Osteocyte (in vitro differentiated cells): ENCODE results near the gene LCNL1. TPM values are rescaled to one million over a fixed set of nuclear protein-coding genes. Genes with fewer than 3 reads are reported as not detected.

ENCODE experiments used
- DNase-seq: peaks from one replicate; pipeline ENCODE4 v3.0.0; 2021; ENCODE audit warnings: mixed read lengths; ENCODE audit not compliant: unreplicated experiment; ENCODE audit errors: extremely low spot score
- H3K27ac Mint-ChIP-seq: one replicate; pipeline ENCODE4 v1.8.0; 2021; ENCODE audit warnings: mild to moderate bottlenecking, mixed read lengths; ENCODE audit not compliant: unreplicated experiment
- H3K27me3 Mint-ChIP-seq: one replicate; pipeline ENCODE4 v1.8.0; 2021; ENCODE audit warnings: mixed read lengths; ENCODE audit not compliant: unreplicated experiment
- H3K36me3 Mint-ChIP-seq: one replicate; pipeline ENCODE4 v1.8.0; 2021; ENCODE audit warnings: mixed read lengths; ENCODE audit not compliant: unreplicated experiment
- H3K4me1 Mint-ChIP-seq: one replicate; pipeline ENCODE4 v1.8.0; 2021; ENCODE audit warnings: mixed read lengths; ENCODE audit not compliant: unreplicated experiment
- H3K4me3 Mint-ChIP-seq: one replicate; pipeline ENCODE4 v1.8.0; 2021; ENCODE audit warnings: mild to moderate bottlenecking, moderate library complexity, mixed read lengths; ENCODE audit not compliant: unreplicated experiment
- H3K9me3 Mint-ChIP-seq: one replicate; pipeline ENCODE4 v1.8.0; 2021; ENCODE audit warnings: mixed read lengths; ENCODE audit not compliant: unreplicated experiment
- total RNA-seq: library from RNA; stranded (reverse); gene quantifications from 2 replicates; pipeline ENCODE4 v1.2.1, GENCODE V29; 2021
- TF ChIP-seq, protein P1 (sequence below): fragments of 200-600 bp; sonication (generic); IDR thresholded peaks from 2 replicates; pipeline ENCODE4 v1.5.0; 2021; ENCODE audit warnings: antibody characterized with exemption, mild to moderate bottlenecking, moderate library complexity

LCNL1 gene
- total RNA-seq, 1 donor from 2014 or later: 3.4 TPM

DNA sequence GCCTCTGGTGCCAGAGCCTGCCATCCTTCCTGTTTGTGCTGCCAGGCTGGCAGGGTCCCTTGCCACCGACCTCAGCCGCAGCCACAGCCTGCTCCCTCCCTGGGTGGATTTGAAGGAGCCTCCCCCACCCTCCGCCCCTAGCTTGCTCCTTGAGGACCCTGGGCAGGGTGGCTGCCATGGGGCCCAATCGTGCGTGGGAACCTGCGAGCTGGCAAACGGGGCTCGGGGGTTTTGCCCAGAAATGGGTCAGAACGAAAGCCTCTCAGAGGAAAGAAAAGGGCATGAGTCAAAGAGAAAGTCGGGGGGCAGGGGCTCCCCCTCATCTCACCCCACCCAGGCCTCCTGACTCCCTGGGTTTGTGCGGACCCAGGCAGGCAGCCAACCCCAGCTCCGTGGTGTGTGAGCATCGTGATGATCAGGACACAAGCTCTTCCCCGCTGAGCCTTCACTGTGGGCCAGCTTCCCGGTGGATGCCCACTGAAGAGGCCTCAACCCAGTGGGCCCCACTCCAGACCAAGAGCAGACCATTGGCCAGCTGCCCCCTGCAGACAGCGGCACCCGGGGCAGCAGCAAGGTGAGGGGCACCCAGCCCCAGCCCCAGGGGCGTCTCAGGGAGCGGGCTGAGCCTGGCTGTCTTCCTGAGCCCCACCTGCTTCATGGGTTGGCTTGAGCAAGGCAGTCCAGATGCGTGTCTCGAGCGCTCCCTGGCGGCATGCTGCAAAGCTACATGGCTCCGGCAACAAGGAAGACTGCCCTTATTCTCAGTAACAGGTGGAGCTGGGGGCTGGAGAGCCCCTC, 52.1 kb downstream of the LCNL1 start:
- peak; percentile 91 for DNase-seq
- TF ChIP-seq, protein P1, sequence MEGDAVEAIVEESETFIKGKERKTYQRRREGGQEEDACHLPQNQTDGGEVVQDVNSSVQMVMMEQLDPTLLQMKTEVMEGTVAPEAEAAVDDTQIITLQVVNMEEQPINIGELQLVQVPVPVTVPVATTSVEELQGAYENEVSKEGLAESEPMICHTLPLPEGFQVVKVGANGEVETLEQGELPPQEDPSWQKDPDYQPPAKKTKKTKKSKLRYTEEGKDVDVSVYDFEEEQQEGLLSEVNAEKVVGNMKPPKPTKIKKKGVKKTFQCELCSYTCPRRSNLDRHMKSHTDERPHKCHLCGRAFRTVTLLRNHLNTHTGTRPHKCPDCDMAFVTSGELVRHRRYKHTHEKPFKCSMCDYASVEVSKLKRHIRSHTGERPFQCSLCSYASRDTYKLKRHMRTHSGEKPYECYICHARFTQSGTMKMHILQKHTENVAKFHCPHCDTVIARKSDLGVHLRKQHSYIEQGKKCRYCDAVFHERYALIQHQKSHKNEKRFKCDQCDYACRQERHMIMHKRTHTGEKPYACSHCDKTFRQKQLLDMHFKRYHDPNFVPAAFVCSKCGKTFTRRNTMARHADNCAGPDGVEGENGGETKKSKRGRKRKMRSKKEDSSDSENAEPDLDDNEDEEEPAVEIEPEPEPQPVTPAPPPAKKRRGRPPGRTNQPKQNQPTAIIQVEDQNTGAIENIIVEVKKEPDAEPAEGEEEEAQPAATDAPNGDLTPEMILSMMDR: peak; percentile 86
- Mint-ChIP-seq H3K4me3 (no peak overlapping the region), H3K4me1 (no peaks in the 10 kb centered on the region), H3K9me3 (no peaks in the 10 kb centered on the region), H3K27ac (no peak overlapping the region), H3K27me3 (no peaks in the 10 kb centered on the region), H3K36me3 (peaks cover 3% of the 10 kb centered on the region)

Other genes starting within 250 kb of the LCNL1 start
- not detected in 2 replicates for gene LCN10, start 240.1 kb upstream of the LCNL1 start, total RNA-seq
- not detected in 2 replicates for gene LCN6, start 234.5 kb upstream of the LCNL1 start, total RNA-seq
- not detected in 2 replicates for gene LCN8, start 224.8 kb upstream of the LCNL1 start, total RNA-seq
- not detected in 2 replicates for gene LCN15, start 218.5 kb upstream of the LCNL1 start, total RNA-seq
- gene TMEM141, start 191.6 kb upstream of the LCNL1 start, total RNA-seq: 29.2 and 36.0 TPM in 2 replicates
- 0.89 and 0.94 TPM in 2 replicates for gene CCDC183, start 186.7 kb upstream of the LCNL1 start, total RNA-seq
- 82.2 and 84.7 TPM in 2 replicates for gene RABL6, start 175.0 kb upstream of the LCNL1 start, total RNA-seq
- 4.4 and 4.5 TPM in 2 replicates for gene AJM1, start 140.5 kb upstream of the LCNL1 start, total RNA-seq
- gene PHPT1, start 133.6 kb upstream of the LCNL1 start, total RNA-seq: 131 and 142 TPM in 2 replicates
- gene MAMDC4, start 130.6 kb upstream of the LCNL1 start, total RNA-seq: 7.4 and 9.4 TPM in 2 replicates
- 338 and 342 TPM in 2 replicates for gene EDF1, start 116.7 kb upstream of the LCNL1 start, total RNA-seq
- gene TRAF2, start 96.5 kb upstream of the LCNL1 start, total RNA-seq: 12.2 and 14.4 TPM in 2 replicates
- gene FBXW5, start 38.3 kb upstream of the LCNL1 start, total RNA-seq: 84.4 and 93.0 TPM in 2 replicates
- 1.3 and 1.7 TPM in 2 replicates for gene C8G, start 37.8 kb upstream of the LCNL1 start, total RNA-seq
- 0.57 and 1.4 TPM in 2 replicates for gene LCN12, start 30.7 kb upstream of the LCNL1 start, total RNA-seq
- gene PTGDS, start 5.5 kb upstream of the LCNL1 start, total RNA-seq: 123 and 129 TPM in 2 replicates
- 38.5 and 51.4 TPM in 2 replicates for gene PAXX, start 9.4 kb downstream of the LCNL1 start, total RNA-seq
- 0.52 TPM in 1 of 2 replicates, not detected in the other for gene CLIC3, start 13.6 kb downstream of the LCNL1 start, total RNA-seq
- gene ABCA2, start 45.2 kb downstream of the LCNL1 start, total RNA-seq: 47.6 and 55.1 TPM in 2 replicates
- 0.13 TPM in 1 of 2 replicates, not detected in the other for gene FUT7, start 49.1 kb downstream of the LCNL1 start, total RNA-seq
- gene NPDC1, start 63.2 kb downstream of the LCNL1 start, total RNA-seq: 84.4 and 91.0 TPM in 2 replicates
- 0.46 TPM in 1 of 2 replicates, not detected in the other for gene ENTPD2, start 71.1 kb downstream of the LCNL1 start, total RNA-seq
- gene SAPCD2, start 87.6 kb downstream of the LCNL1 start, total RNA-seq: 3.1 and 3.4 TPM in 2 replicates
- 34.2 and 38.3 TPM in 2 replicates for gene UAP1L1, start 94.5 kb downstream of the LCNL1 start, total RNA-seq
- gene MAN1B1, start 104.0 kb downstream of the LCNL1 start, total RNA-seq: 109 and 120 TPM in 2 replicates
- gene DPP7, start 131.7 kb downstream of the LCNL1 start, total RNA-seq: 118 TPM in 2 replicates
- not detected in 2 replicates for gene GRIN1, start 156.2 kb downstream of the LCNL1 start, total RNA-seq
- gene LRRC26, start 187.1 kb downstream of the LCNL1 start, total RNA-seq: not detected in 2 replicates
- gene TMEM210, start 189.1 kb downstream of the LCNL1 start, total RNA-seq: not detected in 2 replicates
- 59.3 and 61.0 TPM in 2 replicates for gene ANAPC2, start 205.6 kb downstream of the LCNL1 start, total RNA-seq
- 57.4 and 58.1 TPM in 2 replicates for gene SSNA1, start 205.7 kb downstream of the LCNL1 start, total RNA-seq
- gene TPRN, start 217.7 kb downstream of the LCNL1 start, total RNA-seq: 19.8 and 21.7 TPM in 2 replicates
- 40.5 and 41.2 TPM in 2 replicates for gene TMEM203, start 222.7 kb downstream of the LCNL1 start, total RNA-seq
- 15.5 and 20.5 TPM in 2 replicates for gene NDOR1, start 222.7 kb downstream of the LCNL1 start, total RNA-seq
- gene RNF208, start 239.2 kb downstream of the LCNL1 start, total RNA-seq: 7.2 and 8.0 TPM in 2 replicates
- gene CYSRT1, start 242.2 kb downstream of the LCNL1 start, total RNA-seq: 1.5 and 1.7 TPM in 2 replicates
- not detected in 2 replicates for gene RNF224, start 244.5 kb downstream of the LCNL1 start, total RNA-seq
- not detected in 2 replicates for gene SLC34A3, start 247.9 kb downstream of the LCNL1 start, total RNA-seq